ENCODE results near the gene ENO2. TPM values are rescaled to one million over a fixed set of nuclear protein-coding genes. Genes with fewer than 3 reads are reported as not detected.

The ENO2 gene
- total RNA-seq, 2 donors from 2014 or later, result 80.2 to 80.7 TPM

- Mint-ChIP-seq H3K4me1 (peaks cover 37% of the 10 kb centered on the region), H3K4me3 (peak overlapping the region; percentile 98), H3K36me3 (ENCODE audit: low read depth) (peaks cover 3% of the 10 kb centered on the region), H3K27ac (peak overlapping the region; percentile 85), H3K27me3 (no peaks in the 10 kb centered on the region)
- H3K9me3 ChIP-seq (ENCODE audit: control insufficient read depth, low read length, poor library complexity, severe bottlenecking), result no peaks in the 10 kb centered on the region
- DNase-seq, result no peak
- no peak for ATAC-seq
These were observed 2.0 kb upstream of the ENO2 start for GRCh38 chr12:6912164-6912935.

DNA sequence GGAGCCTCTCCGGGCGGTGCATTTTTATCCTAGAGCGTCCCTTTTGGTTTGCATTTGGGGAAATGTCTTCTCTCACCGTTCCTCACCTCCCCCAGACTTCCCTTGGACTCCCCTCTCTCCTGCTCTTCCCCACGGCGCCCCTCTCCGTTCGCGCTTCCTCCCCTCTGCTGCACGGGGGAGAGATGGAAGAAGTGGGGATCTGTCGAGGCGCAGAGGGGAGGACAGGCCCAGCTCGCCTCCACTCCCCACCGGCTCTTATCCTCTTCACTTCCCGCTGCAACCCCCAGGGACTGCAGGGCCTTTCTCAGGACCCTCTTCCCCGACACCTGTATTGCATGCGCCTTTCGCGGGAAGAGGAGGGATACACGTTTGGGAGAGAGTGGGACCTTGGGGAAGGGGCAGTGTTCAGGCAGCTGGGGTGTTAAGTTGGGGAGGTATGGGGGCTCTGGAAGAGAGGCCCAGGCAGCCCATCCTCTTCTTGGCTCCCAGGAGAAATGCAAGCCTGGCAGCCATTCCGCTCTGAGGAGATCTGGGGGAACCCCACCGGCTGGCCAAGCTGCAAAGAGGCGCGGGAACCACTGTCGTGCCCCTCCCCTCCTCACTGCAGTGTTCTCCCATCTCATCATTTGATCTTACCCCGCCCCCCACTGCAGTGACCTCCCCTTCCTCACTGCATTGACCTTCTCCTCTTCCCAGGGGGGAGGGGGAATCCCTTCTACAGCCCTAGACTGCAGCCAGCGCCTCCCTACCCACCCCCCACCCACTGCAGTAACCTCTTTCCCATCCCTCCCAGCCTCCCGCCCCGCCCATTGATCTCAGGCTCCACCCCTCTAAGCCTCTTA is 788 bp downstream of the ENO2 start:
- Mint-ChIP-seq H3K27me3 (no peaks in the 10 kb centered on the region), H3K4me1 (peaks cover 43% of the 10 kb centered on the region), H3K4me3 (peak overlapping the region; percentile 98), H3K36me3 (ENCODE audit: low read depth) (peaks cover 9% of the 10 kb centered on the region), H3K27ac (peak overlapping the region; percentile 85)
- no peak for ATAC-seq
- no peak for DNase-seq
- H3K9me3 ChIP-seq (ENCODE audit: control insufficient read depth, low read length, poor library complexity, severe bottlenecking), result no peaks in the 10 kb centered on the region

DNA sequence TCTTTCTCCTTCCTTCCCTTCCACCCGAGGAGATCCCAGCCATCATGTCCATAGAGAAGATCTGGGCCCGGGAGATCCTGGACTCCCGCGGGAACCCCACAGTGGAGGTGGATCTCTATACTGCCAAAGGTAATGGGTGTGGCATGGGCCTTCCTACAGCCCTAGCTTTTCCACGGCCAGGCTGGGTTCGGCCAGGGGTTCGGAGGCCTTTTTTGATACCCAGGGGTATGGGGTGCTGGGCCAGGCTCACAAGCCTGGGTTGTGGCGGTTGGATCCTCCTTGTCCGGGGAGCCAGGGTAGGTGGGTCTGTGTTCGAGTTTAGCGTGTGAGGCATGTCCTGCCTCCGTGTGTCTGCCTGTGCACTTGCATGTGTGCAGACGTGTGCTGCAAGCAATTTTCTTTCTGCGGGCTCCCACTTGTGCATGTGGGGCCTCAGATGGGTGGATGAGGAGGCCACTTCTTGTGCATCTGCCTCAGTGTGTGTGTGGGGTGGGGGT is 1.5 kb downstream of the ENO2 start:
- peaks cover 9% of the 10 kb centered on the region for H3K36me3 Mint-ChIP-seq (ENCODE audit: low read depth)
- DNase-seq, result no peak

DNA sequence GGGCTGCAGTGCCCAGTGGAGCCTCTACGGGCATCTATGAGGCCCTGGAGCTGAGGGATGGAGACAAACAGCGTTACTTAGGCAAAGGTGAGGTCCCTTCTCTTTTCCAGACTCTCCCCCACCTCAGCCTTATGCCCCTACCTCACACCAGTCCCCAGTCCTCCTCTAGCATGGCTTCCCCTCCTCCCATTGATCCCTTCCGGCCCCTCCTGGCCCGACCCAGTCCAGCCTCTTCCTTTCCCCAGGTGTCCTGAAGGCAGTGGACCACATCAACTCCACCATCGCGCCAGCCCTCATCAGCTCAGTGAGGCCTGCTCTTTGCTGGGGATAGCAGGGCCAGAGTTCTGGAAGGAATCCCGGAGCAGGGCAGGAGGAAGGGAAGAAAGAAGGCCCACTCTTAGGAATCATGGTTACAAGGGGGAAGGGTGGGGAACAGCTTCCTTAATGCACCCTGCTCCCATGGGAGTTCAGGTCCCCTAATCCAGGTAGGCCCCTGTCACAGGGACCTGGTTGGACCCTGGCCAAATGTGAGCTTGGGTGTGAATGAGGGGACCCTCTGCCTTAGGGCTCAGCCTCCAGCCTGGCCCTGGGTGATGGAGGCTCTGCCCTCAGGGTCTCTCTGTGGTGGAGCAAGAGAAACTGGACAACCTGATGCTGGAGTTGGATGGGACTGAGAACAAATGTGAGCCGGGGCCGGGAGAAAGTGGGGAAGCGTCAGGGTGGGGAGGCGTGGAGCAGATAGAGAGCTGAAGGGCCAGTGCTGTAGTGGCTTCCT is 2.2 kb downstream of the ENO2 start:
- H3K9me3 ChIP-seq (ENCODE audit: control insufficient read depth, low read length, poor library complexity, severe bottlenecking), result no peaks in the 10 kb centered on the region
- Mint-ChIP-seq H3K4me3 (peak overlapping the region; percentile 75), H3K27ac (peak overlapping the region; percentile 85), H3K36me3 (ENCODE audit: low read depth) (peaks cover 9% of the 10 kb centered on the region), H3K4me1 (peaks cover 41% of the 10 kb centered on the region), H3K27me3 (no peaks in the 10 kb centered on the region)
- ATAC-seq (no peak), DNase-seq (no peak)

More for the DNA sequence above, 1.5 kb downstream of the ENO2 start:
- Mint-ChIP-seq H3K27ac (peak overlapping the region; percentile 85), H3K4me3 (peak overlapping the region; percentile 75), H3K27me3 (no peaks in the 10 kb centered on the region), H3K4me1 (peaks cover 42% of the 10 kb centered on the region)
- ATAC-seq, result no peak
- H3K9me3 ChIP-seq (ENCODE audit: control insufficient read depth, low read length, poor library complexity, severe bottlenecking), result no peaks in the 10 kb centered on the region

GRCh38 chr12:6917491-6918231 is 3.3 kb downstream of the ENO2 start:
- ATAC-seq, result no peak
- H3K9me3 ChIP-seq (ENCODE audit: control insufficient read depth, low read length, poor library complexity, severe bottlenecking), result no peaks in the 10 kb centered on the region
- DNase-seq, result no peak
- H3K36me3 Mint-ChIP-seq (ENCODE audit: low read depth), result peaks cover 9% of the 10 kb centered on the region
- no peak overlapping the region for H3K4me3 Mint-ChIP-seq
- H3K27ac Mint-ChIP-seq, result no peak overlapping the region
- H3K27me3 Mint-ChIP-seq, result no peaks in the 10 kb centered on the region
- peaks cover 40% of the 10 kb centered on the region for H3K4me1 Mint-ChIP-seq

- H3K27ac Mint-ChIP-seq, result no peak overlapping the region
- H3K4me1 Mint-ChIP-seq, result peaks cover 34% of the 10 kb centered on the region
- H3K9me3 ChIP-seq (ENCODE audit: control insufficient read depth, low read length, poor library complexity, severe bottlenecking), result no peaks in the 10 kb centered on the region
These were observed 5.2 kb downstream of the ENO2 start for GRCh38 chr12:6919588-6919987.

GRCh38 chr12:6921539-6921938 is 7.2 kb downstream of the ENO2 start:
- Mint-ChIP-seq H3K27ac (no peak overlapping the region), H3K4me1 (peaks cover 25% of the 10 kb centered on the region), H3K4me3 (no peak overlapping the region), H3K36me3 (ENCODE audit: low read depth) (peaks cover 9% of the 10 kb centered on the region), H3K27me3 (no peaks in the 10 kb centered on the region)
- no peaks in the 10 kb centered on the region for H3K9me3 ChIP-seq (ENCODE audit: control insufficient read depth, low read length, poor library complexity, severe bottlenecking)
- no peak for DNase-seq
- ATAC-seq, result no peak

More at GRCh38 chr12:6919588-6919987, 5.2 kb downstream of the ENO2 start:
- DNase-seq, result no peak
- H3K36me3 Mint-ChIP-seq (ENCODE audit: low read depth), result peaks cover 9% of the 10 kb centered on the region
- ATAC-seq, result no peak
- no peaks in the 10 kb centered on the region for H3K27me3 Mint-ChIP-seq
- H3K4me3 Mint-ChIP-seq, result no peak overlapping the region

DNA sequence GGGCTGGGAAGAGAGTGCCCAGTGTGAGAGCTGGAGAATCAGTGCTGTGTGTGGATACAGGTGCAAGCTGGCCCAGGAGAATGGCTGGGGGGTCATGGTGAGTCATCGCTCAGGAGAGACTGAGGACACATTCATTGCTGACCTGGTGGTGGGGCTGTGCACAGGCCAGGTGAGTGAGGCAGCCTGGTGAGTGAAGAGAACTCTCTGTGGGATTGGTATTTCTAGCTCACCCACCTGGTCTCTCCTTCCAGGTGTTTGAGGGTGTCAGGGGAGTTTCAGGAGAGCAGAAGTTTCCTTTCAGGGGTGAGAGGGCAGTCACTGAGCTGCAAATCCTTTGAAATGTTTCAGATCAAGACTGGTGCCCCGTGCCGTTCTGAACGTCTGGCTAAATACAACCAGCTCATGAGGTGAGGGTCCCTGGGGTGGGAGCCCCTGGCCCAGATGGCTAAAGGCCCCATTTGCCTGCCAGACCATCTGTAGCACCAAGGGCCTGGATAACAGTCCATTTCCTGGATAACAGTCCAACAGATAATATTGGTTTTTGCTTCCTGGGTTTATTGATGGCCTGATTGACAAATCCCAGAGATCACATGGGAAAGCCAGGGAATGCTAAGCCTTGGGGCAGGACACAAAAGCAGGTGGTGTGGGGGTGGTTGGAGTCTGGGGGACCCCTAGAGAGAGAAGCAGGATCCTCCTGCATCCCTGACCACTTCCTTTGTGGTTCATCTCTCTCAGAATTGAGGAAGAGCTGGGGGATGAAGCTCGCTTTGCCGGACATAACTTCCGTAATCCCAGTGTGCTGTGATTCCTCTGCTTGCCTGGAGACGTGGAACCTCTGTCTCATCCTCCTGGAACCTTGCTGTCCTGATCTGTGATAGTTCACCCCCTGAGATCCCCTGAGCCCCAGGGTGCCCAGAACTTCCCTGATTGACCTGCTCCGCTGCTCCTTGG is 7.9 kb downstream of the ENO2 start:
- H3K27ac Mint-ChIP-seq, result no peak overlapping the region
- H3K36me3 Mint-ChIP-seq (ENCODE audit: low read depth), result peaks cover 6% of the 10 kb centered on the region
- no peaks in the 10 kb centered on the region for H3K9me3 ChIP-seq (ENCODE audit: control insufficient read depth, low read length, poor library complexity, severe bottlenecking)
- no peak overlapping the region for H3K4me3 Mint-ChIP-seq
- ATAC-seq (no peak), DNase-seq (no peak)
- peaks cover 31% of the 10 kb centered on the region for H3K4me1 Mint-ChIP-seq
- H3K27me3 Mint-ChIP-seq, result no peaks in the 10 kb centered on the region

- peaks cover 31% of the 10 kb centered on the region for H3K4me1 Mint-ChIP-seq
- DNase-seq (no peak), ATAC-seq (no peak)
- H3K27me3 Mint-ChIP-seq, result no peaks in the 10 kb centered on the region
- peaks cover 6% of the 10 kb centered on the region for H3K36me3 Mint-ChIP-seq (ENCODE audit: low read depth)
- H3K27ac Mint-ChIP-seq, result peak overlapping the region; percentile 82
- no peak overlapping the region for H3K4me3 Mint-ChIP-seq
- no peaks in the 10 kb centered on the region for H3K9me3 ChIP-seq (ENCODE audit: control insufficient read depth, low read length, poor library complexity, severe bottlenecking)
These were observed 8.8 kb downstream of the ENO2 start for GRCh38 chr12:6923003-6923732.

GRCh38 chr12:6923851-6924250 is 9.5 kb downstream of the ENO2 start:
- DNase-seq (no peak), ATAC-seq (no peak)
- peaks cover 6% of the 10 kb centered on the region for H3K36me3 Mint-ChIP-seq (ENCODE audit: low read depth)
- H3K4me1 Mint-ChIP-seq, result peaks cover 36% of the 10 kb centered on the region
- H3K9me3 ChIP-seq (ENCODE audit: control insufficient read depth, low read length, poor library complexity, severe bottlenecking), result no peaks in the 10 kb centered on the region
- no peak overlapping the region for H3K4me3 Mint-ChIP-seq
- H3K27ac Mint-ChIP-seq, result peak overlapping the region; percentile 82
- H3K27me3 Mint-ChIP-seq, result no peaks in the 10 kb centered on the region

GRCh38 chr12:6925239-6925539 is 10.8 kb downstream of the ENO2 start:
- H3K9me3 ChIP-seq (ENCODE audit: control insufficient read depth, low read length, poor library complexity, severe bottlenecking), result no peaks in the 10 kb centered on the region
- H3K27ac Mint-ChIP-seq, result peak overlapping the region; percentile 82
- peaks cover 38% of the 10 kb centered on the region for H3K4me1 Mint-ChIP-seq
- DNase-seq (no peak), ATAC-seq (no peak)
- no peaks in the 10 kb centered on the region for H3K27me3 Mint-ChIP-seq
- no peaks in the 10 kb centered on the region for H3K36me3 Mint-ChIP-seq (ENCODE audit: low read depth)
- no peak overlapping the region for H3K4me3 Mint-ChIP-seq

Measured in T-helper 17 cell (primary cell).